ENCODE results near the gene ACP1. TPM values are rescaled to one million over a fixed set of nuclear protein-coding genes. Genes with fewer than 3 reads are reported as not detected.

Gene ACP1
- total and polyA plus RNA-seq, 3 experiments from 2014 or later = 152 to 171 (median 160) TPM

DNA sequence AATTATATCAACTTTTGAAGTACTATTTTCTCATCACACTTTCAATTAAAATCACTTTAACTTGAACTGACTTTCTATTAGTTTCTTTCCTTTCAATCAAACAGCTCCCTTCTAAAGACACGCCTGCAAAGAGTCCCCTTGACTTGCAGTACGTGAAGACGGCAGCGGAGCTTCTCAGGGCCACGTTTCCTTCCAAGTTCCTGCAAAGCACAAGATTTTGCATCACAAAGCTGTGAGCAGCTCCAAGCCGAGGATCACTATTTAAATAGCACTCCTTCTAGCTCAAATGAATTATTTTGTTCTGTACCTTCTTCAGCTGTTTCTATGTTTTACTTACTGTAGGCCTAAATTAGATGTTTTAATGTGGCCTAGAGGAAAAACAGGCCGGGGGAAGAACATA, 31.7 kb upstream of the ACP1 start:
- POLR2A ChIA-PET = no interaction called here
- Histone ChIP-seq H3K9me3 (ENCODE audit: low read length) (no peaks in the 10 kb centered on the region), H3K27me3 (ENCODE audit: insufficient read depth, low read length, poor library complexity, severe bottlenecking) (no peaks in the 10 kb centered on the region), H3K4me3 (ENCODE audit: low read length) (no peak overlapping the region), H3K36me3 (ENCODE audit: insufficient read depth, low read length) (peaks cover 7% of the 10 kb centered on the region), H3K27ac (ENCODE audit: low read depth, low read length) (no peak overlapping the region), H3K4me1 (ENCODE audit: insufficient read depth, low read length) (no peaks in the 10 kb centered on the region)
- Mint-ChIP-seq H3K4me3 (no peak overlapping the region), H3K27ac (no peak overlapping the region), H3K36me3 (peaks cover 7 to 61% (median 17%) of the 10 kb centered on the region in 3 donors), H3K9me3 (no peaks in the 10 kb centered on the region), H3K27me3 (no peaks in the 10 kb centered on the region), H3K4me1 (peaks cover 8% of the 10 kb centered on the region in 3 donors)
- CTCF ChIA-PET = no interaction called here
- no peak for DNase-seq

DNA sequence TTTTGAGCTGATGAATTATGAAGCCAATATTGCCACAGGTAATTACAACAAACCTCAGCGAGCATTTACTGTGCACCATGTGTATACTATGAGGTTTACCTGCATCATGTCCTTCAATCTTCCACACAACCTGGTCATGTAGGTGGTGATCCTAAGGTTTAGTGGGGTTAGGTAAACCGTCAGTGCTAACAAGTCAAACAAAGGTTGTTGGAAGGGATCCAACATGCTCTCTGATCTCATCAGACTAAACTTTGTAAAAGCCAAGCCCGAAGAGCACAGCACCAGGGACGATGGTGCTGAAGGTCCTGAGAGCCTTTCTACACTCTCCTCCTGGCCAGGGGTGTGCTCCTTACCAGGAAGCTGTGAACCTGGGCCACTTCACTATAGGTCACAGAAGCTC, 30.3 kb upstream of the ACP1 start:
- no peak overlapping the region for H3K27ac ChIP-seq (ENCODE audit: low read depth, low read length)
- H3K27me3 Mint-ChIP-seq = no peaks in the 10 kb centered on the region
- H3K27me3 ChIP-seq (ENCODE audit: insufficient read depth, low read length, poor library complexity, severe bottlenecking) = no peaks in the 10 kb centered on the region
- peaks cover 7 to 62% (median 11%) of the 10 kb centered on the region in 3 donors for H3K36me3 Mint-ChIP-seq
- ChIA-PET CTCF (no interaction called here), POLR2A (no interaction called here)
- no peak for DNase-seq
- no peaks in the 10 kb centered on the region for H3K9me3 Mint-ChIP-seq
- no peaks in the 10 kb centered on the region for H3K9me3 ChIP-seq (ENCODE audit: low read length)
- H3K4me1 ChIP-seq (ENCODE audit: insufficient read depth, low read length) = peaks cover 5% of the 10 kb centered on the region
- H3K27ac Mint-ChIP-seq = peak overlapping the region in 1 of 8 donors; percentile 27
- peaks cover 16 to 17% (median 17%) of the 10 kb centered on the region in 3 donors for H3K4me1 Mint-ChIP-seq
- peaks cover 4% of the 10 kb centered on the region for H3K36me3 ChIP-seq (ENCODE audit: insufficient read depth, low read length)
- H3K4me3 ChIP-seq (ENCODE audit: low read length) = no peak overlapping the region
- H3K4me3 Mint-ChIP-seq = peak overlapping the region in 1 of 7 donors; percentile 32

DNA sequence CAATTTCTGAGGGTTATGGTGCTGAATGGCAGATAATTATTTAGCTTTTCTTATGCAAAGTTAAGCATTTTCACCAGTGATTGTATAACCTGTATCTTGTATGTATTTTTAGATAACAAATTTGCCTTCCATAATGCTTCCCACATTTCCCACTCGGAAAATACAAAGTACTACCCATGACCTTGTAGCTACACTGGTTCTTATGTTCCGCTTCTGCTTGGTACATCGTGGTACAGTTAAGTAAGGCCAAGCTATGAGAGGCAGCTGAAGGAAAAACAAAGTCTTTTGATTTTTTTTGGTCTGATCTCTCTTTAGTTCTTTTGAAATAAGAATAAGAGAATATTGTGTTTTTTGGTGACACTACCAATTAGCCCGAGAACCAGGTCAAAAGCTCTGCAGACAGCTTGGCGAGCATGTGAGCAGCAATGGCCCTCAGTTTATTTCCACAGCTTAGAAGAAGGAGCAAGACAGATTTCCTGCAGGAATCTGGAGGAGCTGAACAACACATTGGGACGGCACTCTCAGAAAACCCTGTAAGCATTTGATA, 27.7 kb upstream of the ACP1 start:
- Mint-ChIP-seq H3K27ac (peak overlapping the region in 3 of 8 donors; percentile 23 to 43 (median 29)), H3K27me3 (no peaks in the 10 kb centered on the region), H3K4me3 (peak overlapping the region in 1 of 7 donors; percentile 65), H3K4me1 (peaks cover 16 to 17% (median 17%) of the 10 kb centered on the region in 3 donors), H3K9me3 (peaks cover 0 to 7% (median 4%) of the 10 kb centered on the region in 5 donors), H3K36me3 (peaks cover 16 to 63% (median 24%) of the 10 kb centered on the region in 3 donors)
- Histone ChIP-seq H3K36me3 (ENCODE audit: insufficient read depth, low read length) (no peaks in the 10 kb centered on the region), H3K9me3 (ENCODE audit: low read length) (no peaks in the 10 kb centered on the region), H3K4me3 (ENCODE audit: low read length) (no peak overlapping the region), H3K4me1 (ENCODE audit: insufficient read depth, low read length) (peaks cover 5% of the 10 kb centered on the region), H3K27ac (ENCODE audit: low read depth, low read length) (no peak overlapping the region), H3K27me3 (ENCODE audit: insufficient read depth, low read length, poor library complexity, severe bottlenecking) (no peaks in the 10 kb centered on the region)
- CTCF ChIA-PET = interaction anchor here (1.3 kb wide), 2 partner anchors 10 to 400 kb away, joined by 3 read pairs; no protein-coding TSS in a partner anchor
- no peak for DNase-seq
- POLR2A ChIA-PET = no interaction called here

DNA sequence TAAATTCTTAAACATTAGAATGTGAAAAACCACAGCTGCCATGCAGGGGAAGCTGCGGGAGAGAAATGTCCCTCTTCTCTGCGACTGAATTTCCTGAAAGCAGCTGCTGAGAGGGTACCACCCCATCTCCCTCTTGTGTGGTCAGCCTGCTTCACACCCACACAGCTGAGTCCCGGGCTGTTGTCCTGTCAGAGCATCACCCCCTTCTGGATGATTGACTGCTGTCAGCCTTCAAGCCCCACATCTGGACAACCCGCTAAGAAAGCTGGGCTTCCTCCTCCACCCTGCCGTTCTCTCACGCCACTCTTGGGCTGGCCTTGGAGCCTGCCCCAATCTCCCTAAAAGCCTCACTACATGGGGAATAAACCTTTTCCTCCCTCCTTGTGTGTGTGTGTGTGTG, 26.9 kb upstream of the ACP1 start:
- POLR2A ChIA-PET = interaction anchor here (0.6 kb wide), 1 partner anchor 10 kb away, joined by 3 read pairs; no protein-coding TSS in a partner anchor
- Mint-ChIP-seq H3K36me3 (peaks cover 22 to 64% (median 25%) of the 10 kb centered on the region in 3 donors), H3K9me3 (peaks cover 0 to 7% (median 4%) of the 10 kb centered on the region in 5 donors)

DNA sequence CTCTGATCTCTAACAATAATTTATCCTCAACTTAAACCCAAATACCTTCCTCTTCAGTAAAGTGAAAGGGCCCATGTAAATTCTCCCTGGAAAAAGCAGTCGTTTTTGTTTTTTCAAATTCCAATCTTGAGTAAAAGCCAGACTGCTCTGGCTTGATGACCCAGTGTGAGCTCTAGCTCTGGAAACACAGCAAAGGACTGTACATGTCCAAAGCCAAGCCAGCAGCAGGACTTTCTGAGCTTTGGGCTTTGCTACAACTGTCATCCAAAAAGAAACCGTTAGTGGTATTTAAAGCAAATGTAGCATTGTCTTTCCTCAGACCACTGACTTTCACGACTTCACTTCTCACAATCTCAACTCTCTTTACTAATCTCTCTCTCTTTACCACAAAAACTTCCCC, 26.3 kb upstream of the ACP1 start:
- H3K27ac Mint-ChIP-seq = peak overlapping the region in 3 of 8 donors; percentile 8 to 62 (median 33)
- no peaks in the 10 kb centered on the region for H3K27me3 Mint-ChIP-seq
- Histone ChIP-seq H3K4me1 (ENCODE audit: insufficient read depth, low read length) (peaks cover 5% of the 10 kb centered on the region), H3K27ac (ENCODE audit: low read depth, low read length) (no peak overlapping the region), H3K36me3 (ENCODE audit: insufficient read depth, low read length) (no peaks in the 10 kb centered on the region), H3K4me3 (ENCODE audit: low read length) (no peak overlapping the region), H3K27me3 (ENCODE audit: insufficient read depth, low read length, poor library complexity, severe bottlenecking) (no peaks in the 10 kb centered on the region), H3K9me3 (ENCODE audit: low read length) (no peaks in the 10 kb centered on the region)
- POLR2A ChIA-PET = interaction anchor here (0.6 kb wide), 1 partner anchor 10 kb away, joined by 3 read pairs; no protein-coding TSS in a partner anchor
- DNase-seq = no peak
- peaks cover 0 to 7% (median 4%) of the 10 kb centered on the region in 5 donors for H3K9me3 Mint-ChIP-seq
- peaks cover 16 to 17% (median 17%) of the 10 kb centered on the region in 3 donors for H3K4me1 Mint-ChIP-seq
- H3K4me3 Mint-ChIP-seq = no peak overlapping the region
- H3K36me3 Mint-ChIP-seq = peaks cover 28 to 64% (median 28%) of the 10 kb centered on the region in 3 donors
- CTCF ChIA-PET = interaction anchor here (1.3 kb wide), 1 partner anchor 12 kb away, joined by 4 read pairs; no protein-coding TSS in a partner anchor

More for the DNA sequence above, 26.9 kb upstream of the ACP1 start:
- Histone ChIP-seq H3K9me3 (ENCODE audit: low read length) (no peaks in the 10 kb centered on the region), H3K4me3 (ENCODE audit: low read length) (no peak overlapping the region), H3K27me3 (ENCODE audit: insufficient read depth, low read length, poor library complexity, severe bottlenecking) (no peaks in the 10 kb centered on the region), H3K4me1 (ENCODE audit: insufficient read depth, low read length) (peaks cover 5% of the 10 kb centered on the region), H3K27ac (ENCODE audit: low read depth, low read length) (no peak overlapping the region), H3K36me3 (ENCODE audit: insufficient read depth, low read length) (no peaks in the 10 kb centered on the region)
- H3K4me1 Mint-ChIP-seq = peaks cover 16 to 17% (median 17%) of the 10 kb centered on the region in 3 donors
- H3K4me3 Mint-ChIP-seq = peak overlapping the region in 3 of 7 donors; percentile 48 to 59 (median 58)
- CTCF ChIA-PET = interaction anchor here (1.3 kb wide), 1 partner anchor 399 kb away, joined by 3 read pairs; no protein-coding TSS in a partner anchor
- no peaks in the 10 kb centered on the region for H3K27me3 Mint-ChIP-seq
- peak in 1 of 5 donors; percentile 7 for DNase-seq
- peak overlapping the region in 1 of 8 donors; percentile 62 for H3K27ac Mint-ChIP-seq

DNA sequence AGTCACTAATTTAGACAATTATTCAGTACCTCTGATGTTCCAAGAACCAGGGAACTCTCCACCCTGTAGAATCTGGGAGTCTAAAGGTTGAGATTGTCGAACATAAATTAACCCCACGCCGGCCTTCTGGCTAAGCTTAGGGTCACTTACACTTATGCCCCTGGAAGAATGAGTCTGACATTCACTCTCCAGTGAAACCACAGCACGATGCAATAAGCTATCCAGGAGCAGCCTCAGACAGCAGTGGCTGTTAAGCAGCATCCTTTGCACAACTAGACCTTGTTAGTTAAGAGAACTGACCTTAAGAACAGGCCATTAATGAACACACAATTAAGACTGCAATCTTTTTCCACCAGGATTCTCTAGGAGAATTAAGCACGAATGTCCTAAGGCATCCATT, 25.9 kb upstream of the ACP1 start:
- H3K4me3 ChIP-seq (ENCODE audit: low read length) = no peak overlapping the region
- ChIA-PET POLR2A (no interaction called here), CTCF (interaction anchor here (1.3 kb wide), 1 partner anchor 11 kb away, joined by 4 read pairs; no protein-coding TSS in a partner anchor)
- Mint-ChIP-seq H3K9me3 (peaks cover 0 to 7% (median 4%) of the 10 kb centered on the region in 5 donors), H3K27me3 (no peaks in the 10 kb centered on the region), H3K27ac (peak overlapping the region in 3 of 8 donors; percentile 8 to 62 (median 33)), H3K4me3 (no peak overlapping the region), H3K4me1 (peaks cover 16 to 17% (median 17%) of the 10 kb centered on the region in 3 donors), H3K36me3 (peaks cover 31 to 64% (median 32%) of the 10 kb centered on the region in 3 donors)
- no peak overlapping the region for H3K27ac ChIP-seq (ENCODE audit: low read depth, low read length)
- peaks cover 5% of the 10 kb centered on the region for H3K4me1 ChIP-seq (ENCODE audit: insufficient read depth, low read length)
- DNase-seq = no peak
- no peaks in the 10 kb centered on the region for H3K27me3 ChIP-seq (ENCODE audit: insufficient read depth, low read length, poor library complexity, severe bottlenecking)
- H3K36me3 ChIP-seq (ENCODE audit: insufficient read depth, low read length) = no peaks in the 10 kb centered on the region
- H3K9me3 ChIP-seq (ENCODE audit: low read length) = no peaks in the 10 kb centered on the region

DNA sequence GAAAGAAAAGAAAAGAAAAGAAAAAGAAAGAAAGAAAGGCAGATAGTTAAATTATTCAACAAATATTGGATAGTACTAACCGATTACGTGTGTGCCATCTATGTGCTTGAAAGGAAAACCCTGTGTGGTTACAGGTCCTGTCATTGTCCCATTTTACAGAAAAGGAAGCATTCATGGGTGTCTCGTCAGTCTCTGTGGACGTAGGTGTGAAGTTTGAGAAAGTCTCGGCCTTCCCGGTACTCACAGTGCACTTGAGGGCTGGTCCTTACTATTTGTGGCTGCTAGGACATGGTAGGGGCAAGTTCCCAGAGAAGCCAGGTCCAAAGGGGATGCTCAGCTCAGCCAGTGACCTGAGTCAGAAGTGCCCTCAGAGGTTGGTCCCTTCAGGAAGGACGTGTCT, 20.2 kb upstream of the ACP1 start:
- Histone ChIP-seq H3K27ac (ENCODE audit: low read depth, low read length) (no peak overlapping the region), H3K27me3 (ENCODE audit: insufficient read depth, low read length, poor library complexity, severe bottlenecking) (no peaks in the 10 kb centered on the region), H3K4me3 (ENCODE audit: low read length) (no peak overlapping the region), H3K9me3 (ENCODE audit: low read length) (no peaks in the 10 kb centered on the region), H3K4me1 (ENCODE audit: insufficient read depth, low read length) (no peaks in the 10 kb centered on the region), H3K36me3 (ENCODE audit: insufficient read depth, low read length) (peaks cover 7% of the 10 kb centered on the region)
- Mint-ChIP-seq H3K4me3 (no peak overlapping the region), H3K27me3 (no peaks in the 10 kb centered on the region), H3K36me3 (peaks cover 29 to 74% (median 43%) of the 10 kb centered on the region in 3 donors), H3K9me3 (peaks cover 0 to 7% (median 4%) of the 10 kb centered on the region in 5 donors), H3K4me1 (peaks cover 4 to 7% (median 6%) of the 10 kb centered on the region in 3 donors), H3K27ac (peak overlapping the region in 1 of 8 donors; percentile 18)
- DNase-seq = no peak
- ChIA-PET POLR2A (no interaction called here), CTCF (interaction anchor here (1.4 kb wide), 1 partner anchor 392 kb away, joined by 3 read pairs; no protein-coding TSS in a partner anchor)

DNA sequence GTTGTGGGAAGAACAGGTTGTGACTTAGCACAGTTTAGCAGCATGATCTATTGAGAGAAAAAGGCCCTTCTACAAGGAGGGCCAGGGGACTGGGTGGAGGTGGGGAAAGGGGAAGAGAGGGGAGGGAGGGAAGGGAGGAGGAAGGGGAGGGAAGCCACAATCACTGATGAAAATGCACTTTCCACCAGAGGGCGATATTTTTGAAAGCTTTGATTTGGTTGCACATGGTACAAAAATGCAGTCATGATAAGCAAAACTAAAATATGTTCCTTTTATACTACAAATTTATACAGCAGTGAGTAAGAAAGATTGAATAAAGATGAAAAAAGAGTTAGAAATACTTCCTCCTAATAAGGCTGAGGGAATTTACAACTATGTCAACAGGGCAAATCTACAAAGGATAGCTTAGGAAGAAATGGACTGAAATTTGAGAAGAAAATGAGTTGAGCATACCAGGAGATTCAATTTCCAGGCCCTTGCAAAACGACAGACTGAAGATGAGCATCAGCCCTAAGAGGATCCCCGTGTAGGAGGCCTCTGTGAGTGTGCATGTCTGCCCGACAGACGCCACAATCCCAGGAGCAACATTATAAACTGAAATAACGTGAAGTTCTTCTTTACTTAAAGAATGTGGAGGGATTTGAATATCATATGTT, 18.1 kb upstream of the ACP1 start:
- Mint-ChIP-seq H3K4me3 (no peak overlapping the region), H3K4me1 (peaks cover 4 to 7% (median 6%) of the 10 kb centered on the region in 3 donors), H3K36me3 (peaks cover 17 to 68% (median 31%) of the 10 kb centered on the region in 3 donors), H3K27me3 (no peaks in the 10 kb centered on the region), H3K9me3 (no peaks in the 10 kb centered on the region), H3K27ac (peak overlapping the region in 2 of 8 donors; percentile 73 to 74)
- CTCF ChIA-PET = interaction anchor here (0.8 to 3.4 kb wide), 4 partner anchors 10 to 391 kb away, joined by 3 to 21 read pairs (median 4); no protein-coding TSS in a partner anchor
- H3K36me3 ChIP-seq (ENCODE audit: insufficient read depth, low read length) = peaks cover 13% of the 10 kb centered on the region
- H3K4me1 ChIP-seq (ENCODE audit: insufficient read depth, low read length) = no peaks in the 10 kb centered on the region
- POLR2A ChIA-PET = no interaction called here
- peak in 2 of 5 donors; percentile 24 to 44 for DNase-seq
- H3K27ac ChIP-seq (ENCODE audit: low read depth, low read length) = no peak overlapping the region
- H3K27me3 ChIP-seq (ENCODE audit: insufficient read depth, low read length, poor library complexity, severe bottlenecking) = no peaks in the 10 kb centered on the region
- H3K4me3 ChIP-seq (ENCODE audit: low read length) = no peak overlapping the region
- H3K9me3 ChIP-seq (ENCODE audit: low read length) = no peaks in the 10 kb centered on the region

Measured in CD8-positive, alpha-beta memory T cell (primary cell).